HCT116 (cell line): Measurements from ENCODE around the gene TEX264. TPM values are rescaled to one million over a fixed set of nuclear protein-coding genes. Genes with fewer than 3 reads are reported as not detected.

Experiments used
- ATAC-seq: fragments of 200-7000 bp; cut with Tn5 transposase; 2 replicates; pipeline ENCODE4 v1.9.1; 2020; ENCODE audit warnings: mild to moderate bottlenecking, moderate library complexity
- BruUV-seq: library from RNA; stranded (reverse); fragments of 400-500 nt; replicated peaks from 2 replicates; lab custom pipeline; 2021; lab: Mats Ljungman, UMichigan
- CTCF ChIA-PET: fragments of 300-600 bp; sonication (Branson Sonifier 250); formaldehyde crosslinking; loops from one replicate; lab custom pipeline; 2021; ENCODE audit warnings: antibody characterized with exemption; lab: Charles Lee
- POLR2A ChIA-PET: fragments of 300-600, 350-600 bp; sonication (Branson Sonifier 250); formaldehyde crosslinking; loops from one replicate; lab custom pipeline; 2021; ENCODE audit warnings: antibody characterized with exemption; lab: Charles Lee
- RAD21 ChIA-PET, 2 experiments: fragments of 300-600 bp; sonication (Branson Sonifier 250); formaldehyde crosslinking; loops; one replicate each; lab custom pipeline; 2023; ENCODE audit warnings: low total read pairs in 2 of 2; ENCODE audit not compliant: uncharacterized antibody in 2 of 2, unreplicated experiment in 2 of 2, low non-redundant PET in 1 of 2; lab: Charles Lee
- DNase-seq: peaks from one replicate; pipeline ENCODE4 v3.0.0-alpha.2; 2010; ENCODE audit warnings: low read depth, low spot score
- H2AFZ ChIP-seq: fragments of 200-600 bp; shearing (Covaris generic), sonication (generic); 2 replicates; pipeline ENCODE4 v1.6.1; 2017; ENCODE audit warnings: low read depth, mixed run types, mixed read lengths, antibody characterized with exemption, low read length; ENCODE audit not compliant: poor library complexity, severe bottlenecking
- H3K27ac ChIP-seq: 2 replicates; pipeline ENCODE4 v1.5.1; 2012; ENCODE audit warnings: low read depth, low read length
- H3K27me3 ChIP-seq: fragments of 200-600 bp; sonication (generic); 2 replicates; pipeline ENCODE4 v1.6.1; 2016; ENCODE audit warnings: mixed run types, low read length, mixed read lengths; ENCODE audit not compliant: insufficient read depth
- H3K36me3 ChIP-seq, 2 experiments: fragments of 200-500 bp in 1 of 2; fragments of 200-600 bp in 1 of 2; sonication (Bioruptor generic) in 1 of 2; sonication (generic) in 1 of 2; 2 replicates each; pipeline versions ENCODE4 v1.5.1 to v1.6.1; 2014 to 2016; ENCODE audit warnings: low read length in 2 of 2, inconsistent platforms in 1 of 2, mixed read lengths in 1 of 2, mixed run types in 1 of 2; ENCODE audit not compliant: insufficient read depth in 2 of 2, control insufficient read depth in 1 of 2
- H3K4me1 ChIP-seq, 2 experiments: fragments of 200-600 bp in 1 of 2; sonication (generic) in 1 of 2; 2 replicates each; pipeline versions ENCODE4 v1.5.1 to v1.6.1; 2012 to 2017; ENCODE audit warnings: low read length in 2 of 2, inconsistent platforms in 1 of 2, mild to moderate bottlenecking in 1 of 2, mixed read lengths in 1 of 2, mixed run types in 1 of 2, moderate library complexity in 1 of 2; ENCODE audit not compliant: insufficient read depth in 2 of 2, control insufficient read depth in 1 of 2
- H3K4me2 ChIP-seq: fragments of 200-600 bp; sonication (generic); 2 replicates; pipeline ENCODE4 v1.6.1; 2017; ENCODE audit warnings: mixed run types, low read length, mixed read lengths
- H3K4me3 ChIP-seq, 2 experiments: fragments of 200-600 bp in 1 of 2; sonication (generic) in 1 of 2; replicated peaks in 1 of 2; 2 replicates each; pipeline ENCODE4 v1.5.1; 2011 to 2016; ENCODE audit warnings: low read length in 2 of 2, control low read depth in 1 of 2, low read depth in 1 of 2, mild to moderate bottlenecking in 1 of 2, mixed read lengths in 1 of 2, mixed run types in 1 of 2
- H3K79me2 ChIP-seq: fragments of 200-600 bp; sonication (generic); 2 replicates; pipeline ENCODE4 v1.6.1; 2017; ENCODE audit warnings: mild to moderate bottlenecking, mixed run types, low read length, moderate library complexity, mixed read lengths; ENCODE audit not compliant: insufficient read depth
- H3K9ac ChIP-seq: fragments of 200-600 bp; sonication (generic); 2 replicates; pipeline ENCODE4 v1.6.1; 2016; ENCODE audit warnings: low read length, mixed read lengths
- H3K9me2 ChIP-seq: fragments of 200-600 bp; sonication (generic), shearing (Covaris generic); 2 replicates; pipeline ENCODE4 v1.6.1; 2017; ENCODE audit warnings: mixed run types, mild to moderate bottlenecking, moderate library complexity; ENCODE audit not compliant: insufficient read depth
- H3K9me3 ChIP-seq, 2 experiments: fragments of 200-500 bp in 1 of 2; fragments of 200-600 bp in 1 of 2; sonication (Bioruptor generic) in 1 of 2; sonication (generic) in 1 of 2; 2 replicates each; pipeline ENCODE4 v1.6.1; 2014 to 2017; ENCODE audit warnings: low read length in 2 of 2, mixed read lengths in 2 of 2, inconsistent platforms in 1 of 2, low read depth in 1 of 2, mild to moderate bottlenecking in 1 of 2, mixed run types in 1 of 2, moderate library complexity in 1 of 2; ENCODE audit not compliant: control insufficient read depth in 1 of 2, insufficient read depth in 1 of 2
- H4K20me1 ChIP-seq: fragments of 200-600 bp; sonication (generic), shearing (Covaris generic); 2 replicates; pipeline ENCODE4 v1.6.1; 2017; ENCODE audit warnings: mixed run types, mild to moderate bottlenecking, moderate library complexity; ENCODE audit not compliant: insufficient read depth
- CBX3 ChIP-seq: IDR thresholded peaks from 2 replicates; pipeline ENCODE4 v1.6.1; 2012; ENCODE audit warnings: low read depth
- CEBPB ChIP-seq: IDR thresholded peaks from 2 replicates; pipeline ENCODE4 v1.6.1; 2012; ENCODE audit warnings: low read depth
- EGR1 ChIP-seq: IDR thresholded peaks from 2 replicates; pipeline ENCODE4 v1.6.1; 2012; ENCODE audit warnings: low read depth
- EZH2 ChIP-seq: fragments of 200-600 bp; sonication (generic); IDR thresholded peaks from 2 replicates; pipeline ENCODE4 v1.6.1; 2017; ENCODE audit warnings: antibody characterized with exemption, mixed run types
- EZH2phosphoT487 ChIP-seq: fragments of 200-600 bp; IDR thresholded peaks from 2 replicates; pipeline ENCODE4 v1.6.1; 2018; ENCODE audit warnings: antibody characterized with exemption, borderline replicate concordance
- POLR2A ChIP-seq: IDR thresholded peaks from 2 replicates; pipeline ENCODE4 v1.7.0; 2011; ENCODE audit warnings: borderline replicate concordance; ENCODE audit not compliant: insufficient read depth, insufficient read length; ENCODE audit errors: extremely low read depth
- POLR2AphosphoS5 ChIP-seq: IDR thresholded peaks from 2 replicates; pipeline ENCODE4 v1.6.1; 2011; ENCODE audit warnings: mild to moderate bottlenecking, low read depth, low read length, moderate library complexity
- RAD21 ChIP-seq: IDR thresholded peaks from 2 replicates; pipeline ENCODE4 v1.6.1; 2012; ENCODE audit warnings: low read depth, mild to moderate bottlenecking
- SRF ChIP-seq: IDR thresholded peaks from 2 replicates; pipeline ENCODE4 v1.6.1; 2012; ENCODE audit warnings: low read depth
- TCF7L2 ChIP-seq: IDR thresholded peaks from 2 replicates; pipeline ENCODE4 v1.7.0; 2011; ENCODE audit warnings: borderline replicate concordance, inconsistent platforms; ENCODE audit not compliant: insufficient read depth, insufficient read length; ENCODE audit errors: extremely low read depth
- YY1 ChIP-seq: IDR thresholded peaks from 2 replicates; pipeline ENCODE4 v1.6.1; 2011; ENCODE audit warnings: low read length, low read depth, moderate library complexity, mild to moderate bottlenecking; ENCODE audit not compliant: insufficient replicate concordance; ENCODE audit errors: extremely low read depth
- ZFX ChIP-seq: fragments of 450-650 bp; IDR thresholded peaks from 2 replicates; pipeline ENCODE4 v1.6.1; 2017
- ZNF274 ChIP-seq: fragments of 200-500 bp; sonication (Bioruptor generic); IDR thresholded peaks from 2 replicates; pipeline ENCODE4 v1.6.1; 2014; ENCODE audit warnings: mild to moderate bottlenecking, low read depth, low read length, inconsistent platforms
- intact Hi-C: fragments of 100-400 bp; cut with micrococcal nuclease; formaldehyde crosslinking; loops from 2 replicates; pipeline ENCODE4 v1.10.0; 2022
- total RNA-seq: library from RNA; stranded (reverse); gene quantifications from one replicate; pipeline ENCODE4 v1.2.1, GENCODE V29; 2021; ENCODE audit not compliant: unreplicated experiment
- TF ChIP-seq, protein P1 (sequence below): IDR thresholded peaks from 2 replicates; pipeline ENCODE4 v1.6.1; 2012
- TF ChIP-seq, protein P2 (sequence below): IDR thresholded peaks from 2 replicates; pipeline ENCODE4 v1.6.1; 2011; ENCODE audit warnings: mild to moderate bottlenecking, low read length, moderate library complexity; ENCODE audit not compliant: insufficient replicate concordance; ENCODE audit errors: extremely low read depth
- TF ChIP-seq, protein P3 (sequence below), 3 experiments: fragments of 200-600 bp in 1 of 3; sonication (generic) in 1 of 3; IDR thresholded peaks in 2 of 3; conservative IDR thresholded peaks in 1 of 3; 2 replicates each; pipeline ENCODE4 v1.5.1; 2012 to 2017; ENCODE audit warnings: low read depth in 2 of 3, low read length in 2 of 3, antibody characterized with exemption in 1 of 3, borderline replicate concordance in 1 of 3, control low read depth in 1 of 3, mild to moderate bottlenecking in 1 of 3, mixed read lengths in 1 of 3, mixed run types in 1 of 3, moderate library complexity in 1 of 3; ENCODE audit not compliant: insufficient read depth in 1 of 3

The TEX264 gene
- total RNA-seq, 1 experiment from 2014 or later = 36.0 TPM

DNA sequence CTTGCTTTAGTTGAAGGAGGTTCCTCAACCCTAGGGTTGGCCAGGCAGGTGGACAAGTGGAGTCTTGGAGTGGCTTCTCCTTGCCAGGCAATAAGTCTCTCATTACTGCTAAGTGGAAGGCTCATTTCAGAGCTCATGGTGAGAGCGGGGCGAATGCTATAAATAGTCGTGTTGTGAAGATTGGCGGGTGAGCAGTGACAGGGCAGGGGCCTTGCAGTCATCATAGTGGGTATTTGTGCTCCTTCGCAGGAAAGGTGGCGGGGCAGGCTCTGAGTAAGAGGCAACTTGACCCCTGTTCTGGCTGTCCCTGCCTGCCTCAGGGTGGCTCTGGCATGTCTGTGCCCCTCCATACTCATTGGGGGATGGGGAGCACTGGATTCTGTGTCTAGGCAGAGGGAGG lies 27.2 kb downstream of the TEX264 start:
- Histone ChIP-seq H2AFZ (no peak overlapping the region), H3K4me2 (no peak overlapping the region)
- TF ChIP-seq POLR2A = no peak
- TF ChIP-seq ZNF274 = no peak
- TF ChIP-seq, protein P1, sequence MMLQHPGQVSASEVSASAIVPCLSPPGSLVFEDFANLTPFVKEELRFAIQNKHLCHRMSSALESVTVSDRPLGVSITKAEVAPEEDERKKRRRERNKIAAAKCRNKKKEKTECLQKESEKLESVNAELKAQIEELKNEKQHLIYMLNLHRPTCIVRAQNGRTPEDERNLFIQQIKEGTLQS = no peak
- TF ChIP-seq TCF7L2 = no peak
- TF ChIP-seq, all 23 proteins: peak for 0
- no peaks in the 10 kb centered on the region for H3K9me2 ChIP-seq
- H3K9me3 ChIP-seq = no peaks in the 10 kb centered on the region
- CTCF ChIA-PET = no interaction called here
- no peak overlapping the region for H3K4me3 ChIP-seq
- H3K79me2 ChIP-seq = no peaks in the 10 kb centered on the region
- H3K4me1 ChIP-seq = no peaks in the 10 kb centered on the region
- POLR2A ChIA-PET = no interaction called here
- no peaks in the 10 kb centered on the region for H3K27me3 ChIP-seq
- no TSS peak for BruUV-seq
- H3K9ac ChIP-seq = no peak overlapping the region
- no peaks in the 10 kb centered on the region for H4K20me1 ChIP-seq
- no peak overlapping the region for H3K27ac ChIP-seq
- RAD21 ChIA-PET = no interaction called here
- DNase-seq (no peak), ATAC-seq (no peak)
- intact Hi-C loops = no loop called here
- H3K36me3 ChIP-seq = peaks cover 3 to 4% of the 10 kb centered on the region in 2 experiments; a peak in 1 of 4 replicates

DNA sequence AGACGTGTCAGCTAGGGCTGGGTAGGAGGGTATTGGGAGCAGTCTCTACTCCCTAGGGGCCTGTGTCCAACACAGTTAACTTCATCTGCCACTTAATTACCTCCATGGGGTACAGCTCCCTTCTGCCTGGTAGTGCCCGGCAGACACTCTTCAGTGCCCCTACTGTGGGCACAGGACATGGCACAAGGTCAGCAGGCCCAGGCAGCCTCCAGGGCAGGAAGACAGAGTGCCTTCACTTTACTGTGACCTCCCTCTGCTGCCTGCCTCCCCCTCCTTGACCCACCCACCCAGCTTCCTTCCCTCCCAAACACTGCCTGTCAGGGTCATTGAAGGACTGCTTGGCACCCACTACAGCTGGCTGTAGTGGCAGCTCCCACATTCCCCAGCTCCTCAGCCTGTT lies 29.4 kb downstream of the TEX264 start:
- Histone ChIP-seq H3K27ac (no peak overlapping the region), H2AFZ (no peak overlapping the region), H3K9me2 (no peaks in the 10 kb centered on the region), H3K9me3 (no peaks in the 10 kb centered on the region), H3K4me2 (no peak overlapping the region), H3K4me3 (no peak overlapping the region), H3K79me2 (no peaks in the 10 kb centered on the region), H4K20me1 (no peaks in the 10 kb centered on the region), H3K9ac (no peak overlapping the region), H3K36me3 (peaks cover 3 to 4% of the 10 kb centered on the region in 2 experiments; a peak in 1 of 4 replicates), H3K27me3 (no peaks in the 10 kb centered on the region), H3K4me1 (no peaks in the 10 kb centered on the region)
- ChIA-PET RAD21 (no interaction called here), POLR2A (no interaction called here), CTCF (no interaction called here)
- intact Hi-C loops = no loop called here
- BruUV-seq = no TSS peak
- ATAC-seq = no peak
- DNase-seq = no peak
- TF ChIP-seq ZNF274 (no peak), POLR2A (no peak), EGR1 (no peak), ZFX (no peak), RAD21 (no peak), EZH2phosphoT487 (no peak), CBX3 (no peak), CEBPB (no peak), EZH2 (no peak), POLR2AphosphoS5 (no peak), YY1 (no peak), SRF (no peak)
- TF ChIP-seq, protein P2, sequence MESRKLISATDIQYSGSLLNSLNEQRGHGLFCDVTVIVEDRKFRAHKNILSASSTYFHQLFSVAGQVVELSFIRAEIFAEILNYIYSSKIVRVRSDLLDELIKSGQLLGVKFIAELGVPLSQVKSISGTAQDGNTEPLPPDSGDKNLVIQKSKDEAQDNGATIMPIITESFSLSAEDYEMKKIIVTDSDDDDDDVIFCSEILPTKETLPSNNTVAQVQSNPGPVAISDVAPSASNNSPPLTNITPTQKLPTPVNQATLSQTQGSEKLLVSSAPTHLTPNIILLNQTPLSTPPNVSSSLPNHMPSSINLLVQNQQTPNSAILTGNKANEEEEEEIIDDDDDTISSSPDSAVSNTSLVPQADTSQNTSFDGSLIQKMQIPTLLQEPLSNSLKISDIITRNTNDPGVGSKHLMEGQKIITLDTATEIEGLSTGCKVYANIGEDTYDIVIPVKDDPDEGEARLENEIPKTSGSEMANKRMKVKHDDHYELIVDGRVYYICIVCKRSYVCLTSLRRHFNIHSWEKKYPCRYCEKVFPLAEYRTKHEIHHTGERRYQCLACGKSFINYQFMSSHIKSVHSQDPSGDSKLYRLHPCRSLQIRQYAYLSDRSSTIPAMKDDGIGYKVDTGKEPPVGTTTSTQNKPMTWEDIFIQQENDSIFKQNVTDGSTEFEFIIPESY = no peak
- TF ChIP-seq, protein P3, sequence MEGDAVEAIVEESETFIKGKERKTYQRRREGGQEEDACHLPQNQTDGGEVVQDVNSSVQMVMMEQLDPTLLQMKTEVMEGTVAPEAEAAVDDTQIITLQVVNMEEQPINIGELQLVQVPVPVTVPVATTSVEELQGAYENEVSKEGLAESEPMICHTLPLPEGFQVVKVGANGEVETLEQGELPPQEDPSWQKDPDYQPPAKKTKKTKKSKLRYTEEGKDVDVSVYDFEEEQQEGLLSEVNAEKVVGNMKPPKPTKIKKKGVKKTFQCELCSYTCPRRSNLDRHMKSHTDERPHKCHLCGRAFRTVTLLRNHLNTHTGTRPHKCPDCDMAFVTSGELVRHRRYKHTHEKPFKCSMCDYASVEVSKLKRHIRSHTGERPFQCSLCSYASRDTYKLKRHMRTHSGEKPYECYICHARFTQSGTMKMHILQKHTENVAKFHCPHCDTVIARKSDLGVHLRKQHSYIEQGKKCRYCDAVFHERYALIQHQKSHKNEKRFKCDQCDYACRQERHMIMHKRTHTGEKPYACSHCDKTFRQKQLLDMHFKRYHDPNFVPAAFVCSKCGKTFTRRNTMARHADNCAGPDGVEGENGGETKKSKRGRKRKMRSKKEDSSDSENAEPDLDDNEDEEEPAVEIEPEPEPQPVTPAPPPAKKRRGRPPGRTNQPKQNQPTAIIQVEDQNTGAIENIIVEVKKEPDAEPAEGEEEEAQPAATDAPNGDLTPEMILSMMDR (IDR thresholded peaks at IDR 0.05 in 2 of 3, conservative IDR thresholded peaks at IDR 0.05 in 1 of 3; ENCODE audit: borderline replicate concordance in 1 of 3, insufficient read depth in 1 of 3, low read depth in 2 of 3, low read length in 2 of 3) = no peak
